SK-N-MC (cell line): ENCODE measurements around the gene AIPL1.

Experiments used
- EZH2 ChIP-seq: fragments of 200-600 bp; sonication (generic); IDR thresholded peaks from one replicate; pipeline ENCODE4 v1.6.1; 2017; ENCODE audit warnings: antibody characterized with exemption
- FOXP2 ChIP-seq: optimal IDR thresholded peaks from 2 replicates; pipeline ENCODE3; 2011; ENCODE audit warnings: mild to moderate bottlenecking, moderate library complexity; ENCODE audit not compliant: insufficient read depth; ENCODE audit errors: extremely low read length, control extremely low read depth

- TF ChIP-seq FOXP2 (no peak), EZH2 (no peak)
Observed at GRCh38 chr17:6453279-6454024, 18.5 kb upstream of the AIPL1 start.
